Smooth muscle cell (in vitro differentiated cells): ENCODE data around the gene C14orf93. TPM values are rescaled to one million over a fixed set of nuclear protein-coding genes. Genes with fewer than 3 reads are reported as not detected.

ENCODE experiments used
- DNase-seq: peaks from one replicate; lab custom pipeline; 2025; ENCODE audit not compliant: unreplicated experiment; lab: John Stamatoyannopoulos, UW
- H2AFZ ChIP-seq: fragments of 200-600 bp; sonication (generic); 2 replicates; pipeline ENCODE4 v1.6.0; 2016; ENCODE audit warnings: antibody characterized with exemption, low read depth, mild to moderate bottlenecking
- H3F3A ChIP-seq: fragments of 200-600 bp; sonication (generic); 2 replicates; pipeline ENCODE4 v1.6.0; 2017; ENCODE audit warnings: antibody characterized with exemption, low read depth
- H3K27ac ChIP-seq: fragments of 200-600 bp; sonication (generic); 2 replicates; pipeline ENCODE4 v1.5.1; 2016; ENCODE audit warnings: low read depth, mild to moderate bottlenecking
- H3K27me3 ChIP-seq: fragments of 200-600 bp; sonication (generic); 2 replicates; pipeline ENCODE4 v1.6.1; 2016; ENCODE audit warnings: low read depth, mild to moderate bottlenecking
- H3K36me3 ChIP-seq: fragments of 200-600 bp; sonication (generic); 2 replicates; pipeline ENCODE4 v1.5.1; 2016; ENCODE audit warnings: low read depth
- H3K4me1 ChIP-seq: fragments of 200-600 bp; sonication (generic); 2 replicates; pipeline ENCODE4 v1.5.1; 2016; ENCODE audit warnings: low read depth
- H3K4me2 ChIP-seq: fragments of 200-600 bp; sonication (generic); 2 replicates; pipeline ENCODE4 v1.6.0; 2016; ENCODE audit warnings: mild to moderate bottlenecking
- H3K4me3 ChIP-seq: fragments of 200-600 bp; sonication (generic); 2 replicates; pipeline ENCODE4 v1.5.1; 2016; ENCODE audit warnings: mild to moderate bottlenecking
- H3K79me2 ChIP-seq: fragments of 200-600 bp; sonication (generic); 2 replicates; pipeline ENCODE4 v1.6.0; 2016; ENCODE audit warnings: low read depth, mild to moderate bottlenecking
- H3K9ac ChIP-seq: fragments of 200-600 bp; sonication (generic); 2 replicates; pipeline ENCODE4 v1.6.0; 2016; ENCODE audit warnings: low read depth
- H3K9me3 ChIP-seq: fragments of 200-600 bp; sonication (generic); replicated peaks from 2 replicates; pipeline ENCODE4 v1.5.1; 2016; ENCODE audit warnings: low read depth
- H4K20me1 ChIP-seq: fragments of 200-600 bp; sonication (generic); 2 replicates; pipeline ENCODE4 v1.6.0; 2016; ENCODE audit warnings: low read depth
- WGBS: methylation state at CpG from one replicate; pipeline ENCODE4 v1.1.7; 2016; ENCODE audit warnings: low lambda C conversion rate; 5-methylcytosine and 5-hydroxymethylcytosine counted together
- polyA plus RNA-seq: library from polyadenylated mRNA; unstranded; fragments of >200 nt; fragmentation: Nextera tagmentation; extraction: Ambion mirVana; gene quantifications from 2 replicates; pipeline ENCODE4 v1.2.1, GENCODE V29; 2016
- total RNA-seq: library from RNA; depleted of rRNA; stranded (reverse); fragments of >200 nt; gene quantifications from 2 replicates; pipeline ENCODE4 v1.2.3, GENCODE V29; 2014
- TF ChIP-seq, protein P1 (sequence below): fragments of 200-600 bp; sonication (generic); IDR thresholded peaks from 2 replicates; pipeline ENCODE4 v1.5.1; 2017; ENCODE audit warnings: borderline replicate concordance, mild to moderate bottlenecking, antibody characterized with exemption; ENCODE audit not compliant: insufficient read depth, poor library complexity, severe bottlenecking

Gene C14orf93
- total and polyA plus RNA-seq, 2 experiments from 2014 or later: 6.7 to 10.2 TPM

DNA sequence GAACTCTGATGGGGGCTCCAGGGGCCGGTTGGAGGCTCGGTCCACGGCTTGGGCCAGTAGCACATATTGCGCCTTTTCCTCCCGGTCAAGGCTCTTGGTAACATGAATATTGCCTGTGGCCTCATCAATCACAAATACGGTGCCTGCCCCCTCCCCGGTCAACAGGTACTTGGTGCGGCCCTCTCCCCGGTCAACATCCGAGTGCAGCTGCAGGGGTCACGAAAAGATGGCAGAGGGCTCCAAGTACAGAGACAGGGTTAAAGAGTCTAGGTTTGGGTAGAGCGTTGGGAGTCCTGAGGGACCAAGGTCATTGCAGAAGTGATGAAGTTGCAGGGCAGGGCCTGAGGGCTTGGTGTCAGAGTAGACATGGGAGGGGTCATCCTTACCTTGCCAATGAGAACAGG, 45.2 kb upstream of the C14orf93 start:
- Histone ChIP-seq H3K4me3 (no peak overlapping the region), H2AFZ (no peak overlapping the region), H3K9ac (no peak overlapping the region), H4K20me1 (no peaks in the 10 kb centered on the region), H3F3A (peaks cover 17% of the 10 kb centered on the region), H3K36me3 (no peaks in the 10 kb centered on the region), H3K4me2 (no peak overlapping the region), H3K4me1 (peaks cover 5% of the 10 kb centered on the region), H3K27me3 (no peaks in the 10 kb centered on the region), H3K9me3 (no peaks in the 10 kb centered on the region), H3K79me2 (no peaks in the 10 kb centered on the region), H3K27ac (no peak overlapping the region)
- TF ChIP-seq, protein P1, sequence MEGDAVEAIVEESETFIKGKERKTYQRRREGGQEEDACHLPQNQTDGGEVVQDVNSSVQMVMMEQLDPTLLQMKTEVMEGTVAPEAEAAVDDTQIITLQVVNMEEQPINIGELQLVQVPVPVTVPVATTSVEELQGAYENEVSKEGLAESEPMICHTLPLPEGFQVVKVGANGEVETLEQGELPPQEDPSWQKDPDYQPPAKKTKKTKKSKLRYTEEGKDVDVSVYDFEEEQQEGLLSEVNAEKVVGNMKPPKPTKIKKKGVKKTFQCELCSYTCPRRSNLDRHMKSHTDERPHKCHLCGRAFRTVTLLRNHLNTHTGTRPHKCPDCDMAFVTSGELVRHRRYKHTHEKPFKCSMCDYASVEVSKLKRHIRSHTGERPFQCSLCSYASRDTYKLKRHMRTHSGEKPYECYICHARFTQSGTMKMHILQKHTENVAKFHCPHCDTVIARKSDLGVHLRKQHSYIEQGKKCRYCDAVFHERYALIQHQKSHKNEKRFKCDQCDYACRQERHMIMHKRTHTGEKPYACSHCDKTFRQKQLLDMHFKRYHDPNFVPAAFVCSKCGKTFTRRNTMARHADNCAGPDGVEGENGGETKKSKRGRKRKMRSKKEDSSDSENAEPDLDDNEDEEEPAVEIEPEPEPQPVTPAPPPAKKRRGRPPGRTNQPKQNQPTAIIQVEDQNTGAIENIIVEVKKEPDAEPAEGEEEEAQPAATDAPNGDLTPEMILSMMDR: no peak
- 98% methylated on average over 12 of the region's 12 CpGs for WGBS
- DNase-seq: no peak

DNA sequence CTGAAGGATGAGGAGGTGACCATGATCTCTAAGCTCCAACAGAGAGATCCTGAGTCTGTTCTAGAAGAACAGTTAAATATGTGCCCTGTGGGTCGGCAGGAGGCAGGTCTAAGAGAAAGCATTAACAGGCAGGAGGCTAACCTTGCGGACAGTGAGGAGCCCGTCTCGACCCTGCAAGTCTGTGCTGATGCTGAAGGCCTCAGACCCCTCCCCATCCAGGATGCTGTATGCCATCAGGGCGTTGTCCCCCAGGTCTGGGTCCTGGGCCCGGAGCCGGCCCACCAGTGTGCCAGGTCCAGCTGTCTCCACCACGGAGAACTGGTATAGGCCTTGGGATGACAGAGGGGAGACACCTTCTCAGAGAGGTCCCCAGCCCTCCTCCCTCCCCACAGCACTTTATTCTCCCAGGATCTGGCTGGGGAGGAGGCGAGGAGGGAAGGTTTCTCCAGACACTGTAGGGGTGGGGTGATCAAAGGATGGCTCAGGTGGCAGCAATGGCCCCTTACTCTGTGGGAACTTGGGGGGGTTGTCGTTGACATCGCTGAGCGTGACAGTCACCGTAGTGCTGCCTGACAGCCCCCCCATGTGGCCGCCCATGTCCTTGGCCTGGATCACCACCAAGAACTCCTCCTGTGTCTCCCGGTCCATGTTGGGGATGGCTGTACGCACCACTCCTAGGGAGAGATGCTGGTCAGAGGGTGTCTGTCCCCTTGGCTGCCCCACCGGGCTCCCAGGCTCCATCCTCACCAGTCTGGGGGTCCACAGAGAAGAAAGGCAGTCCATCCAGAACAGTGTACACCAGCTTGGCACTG, 44.3 kb upstream of the C14orf93 start:
- H3K27me3 ChIP-seq: no peaks in the 10 kb centered on the region
- H3K4me3 ChIP-seq: no peak overlapping the region
- WGBS: 84% methylated on average over 17 of the region's 17 CpGs
- H3K79me2 ChIP-seq: no peaks in the 10 kb centered on the region
- no peak overlapping the region for H3K9ac ChIP-seq
- no peak overlapping the region for H2AFZ ChIP-seq
- H3K4me2 ChIP-seq: no peak overlapping the region
- peaks cover 5% of the 10 kb centered on the region for H3K4me1 ChIP-seq
- H3F3A ChIP-seq: peaks cover 11% of the 10 kb centered on the region
- H3K9me3 ChIP-seq: no peaks in the 10 kb centered on the region
- TF ChIP-seq, protein P1: peak; percentile 21
- H3K36me3 ChIP-seq: no peaks in the 10 kb centered on the region
- H3K27ac ChIP-seq: no peak overlapping the region
- no peak for DNase-seq
- H4K20me1 ChIP-seq: no peaks in the 10 kb centered on the region

DNA sequence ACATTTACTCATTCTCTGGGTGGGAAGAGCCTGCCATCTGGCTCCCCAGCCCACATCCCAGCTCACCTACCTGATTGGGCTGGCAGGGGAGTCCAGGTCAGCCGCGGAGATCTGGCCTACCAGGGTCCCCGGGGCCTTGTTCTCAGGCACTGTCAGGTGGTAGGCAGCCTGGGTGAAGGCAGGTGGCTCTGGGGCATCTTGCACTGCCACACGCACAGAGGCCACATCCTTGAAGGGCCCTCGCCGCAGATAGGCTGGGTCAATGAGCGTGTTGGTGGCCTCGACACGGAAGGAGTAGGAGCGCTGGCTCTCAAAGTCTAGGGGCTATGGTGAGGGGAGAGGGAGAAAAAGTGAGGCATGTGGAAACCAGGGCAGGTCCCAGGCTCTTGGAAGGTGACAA, 43.5 kb upstream of the C14orf93 start:
- peaks cover 5% of the 10 kb centered on the region for H3K4me1 ChIP-seq
- TF ChIP-seq, protein P1: no peak
- H3K27me3 ChIP-seq: no peaks in the 10 kb centered on the region
- no peaks in the 10 kb centered on the region for H3K9me3 ChIP-seq
- no peak overlapping the region for H3K4me3 ChIP-seq
- H3K4me2 ChIP-seq: no peak overlapping the region
- H3K9ac ChIP-seq: no peak overlapping the region
- peaks cover 3% of the 10 kb centered on the region for H3F3A ChIP-seq
- WGBS: 97% methylated on average over 10 of the region's 10 CpGs
- H3K36me3 ChIP-seq: no peaks in the 10 kb centered on the region
- H2AFZ ChIP-seq: no peak overlapping the region
- H3K27ac ChIP-seq: no peak overlapping the region
- DNase-seq: no peak
- H3K79me2 ChIP-seq: no peaks in the 10 kb centered on the region
- H4K20me1 ChIP-seq: no peaks in the 10 kb centered on the region

DNA sequence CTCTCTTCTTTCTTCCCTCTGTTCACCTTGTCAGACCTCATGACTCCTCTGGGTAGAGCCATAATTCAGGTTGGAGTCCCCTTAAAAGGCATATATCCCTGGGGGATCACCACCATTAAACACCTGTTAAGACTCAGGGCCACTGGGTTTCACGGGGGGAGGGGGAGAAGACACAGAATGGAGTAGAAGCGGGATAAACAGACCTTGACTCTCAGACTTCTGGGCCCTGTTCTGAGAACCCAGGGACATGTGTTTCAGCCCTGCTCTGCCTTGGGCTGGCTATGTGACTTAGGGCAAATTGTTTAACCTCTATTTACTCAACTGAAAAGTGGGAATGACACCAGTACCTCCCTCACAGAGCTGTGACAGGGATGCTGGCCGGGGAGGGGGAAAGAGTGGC, 42.7 kb upstream of the C14orf93 start:
- peaks cover 5% of the 10 kb centered on the region for H3K4me1 ChIP-seq
- H3K9ac ChIP-seq: no peak overlapping the region
- no peak for DNase-seq
- no peak overlapping the region for H3K27ac ChIP-seq
- H3K36me3 ChIP-seq: no peaks in the 10 kb centered on the region
- no peaks in the 10 kb centered on the region for H3K79me2 ChIP-seq
- no peaks in the 10 kb centered on the region for H3K9me3 ChIP-seq
- no peak overlapping the region for H3K4me3 ChIP-seq
- H4K20me1 ChIP-seq: no peaks in the 10 kb centered on the region
- H2AFZ ChIP-seq: no peak overlapping the region
- WGBS: 89% methylated on average over 3 of the region's 3 CpGs
- TF ChIP-seq, protein P1: no peak
- no peaks in the 10 kb centered on the region for H3K27me3 ChIP-seq
- H3F3A ChIP-seq: no peaks in the 10 kb centered on the region
- H3K4me2 ChIP-seq: no peak overlapping the region
